IPS-15b (cell line): ENCODE results near the gene FLAD1.

ENCODE experiments used
- H3K27me3 ChIP-seq: one replicate; pipeline ENCODE4 v1.6.1; 2013; ENCODE audit warnings: low read length; ENCODE audit not compliant: control insufficient read depth, insufficient read depth
- H3K36me3 ChIP-seq: one replicate; pipeline ENCODE4 v1.6.1; 2013; ENCODE audit warnings: low read length; ENCODE audit not compliant: control insufficient read depth, insufficient read depth
- H3K4me1 ChIP-seq: one replicate; pipeline ENCODE4 v1.6.1; 2013; ENCODE audit warnings: mild to moderate bottlenecking, low read length; ENCODE audit not compliant: control insufficient read depth, insufficient read depth
- H3K4me3 ChIP-seq: one replicate; pipeline ENCODE4 v1.5.1; 2013; ENCODE audit warnings: low read depth, low read length
- H3K9ac ChIP-seq: one replicate; pipeline ENCODE4 v1.6.1; 2013; ENCODE audit warnings: low read depth, mild to moderate bottlenecking, low read length
- H3K9me3 ChIP-seq: one replicate; pipeline ENCODE4 v1.6.1; 2013; ENCODE audit warnings: mild to moderate bottlenecking, low read length; ENCODE audit not compliant: control insufficient read depth, insufficient read depth

The FLAD1 gene

GRCh38 chr1:154955718-154956543 lies 27.2 kb upstream of the FLAD1 start, which contains the start of gene PBXIP1:
PBXIP1 (minus strand) TSS chr1:154956099; CDS start chr1:154953721, 2,378 bp downstream.
- Histone ChIP-seq H3K27me3 (no peaks in the 10 kb centered on the region), H3K4me3 (peak within 1 kb of the TSS; percentile 75), H3K4me1 (peaks cover 19% of the 10 kb centered on the region), H3K36me3 (peaks cover 13% of the 10 kb centered on the region), H3K9ac (peak within 1 kb of the TSS; percentile 77), H3K9me3 (no peaks in the 10 kb centered on the region)

- no peak overlapping the region for H3K9ac ChIP-seq
- H3K4me3 ChIP-seq, result peak overlapping the region; percentile 75
- H3K36me3 ChIP-seq, result peaks cover 13% of the 10 kb centered on the region
- H3K9me3 ChIP-seq, result no peaks in the 10 kb centered on the region
- H3K27me3 ChIP-seq, result no peaks in the 10 kb centered on the region
- H3K4me1 ChIP-seq, result peaks cover 19% of the 10 kb centered on the region
Measured at GRCh38 chr1:154956544-154956941, 26.6 kb upstream of the FLAD1 start.

GRCh38 chr1:154957091-154957657 lies 26.0 kb upstream of the FLAD1 start:
- Histone ChIP-seq H3K4me1 (peaks cover 19% of the 10 kb centered on the region), H3K9me3 (no peaks in the 10 kb centered on the region), H3K36me3 (peaks cover 13% of the 10 kb centered on the region), H3K4me3 (peak overlapping the region; percentile 75), H3K27me3 (no peaks in the 10 kb centered on the region), H3K9ac (no peak overlapping the region)

GRCh38 chr1:154958036-154958435 lies 25.1 kb upstream of the FLAD1 start:
- Histone ChIP-seq H3K4me3 (no peak overlapping the region), H3K27me3 (no peaks in the 10 kb centered on the region), H3K4me1 (peaks cover 19% of the 10 kb centered on the region), H3K9me3 (no peaks in the 10 kb centered on the region), H3K9ac (no peak overlapping the region), H3K36me3 (peaks cover 15% of the 10 kb centered on the region)

GRCh38 chr1:154958681-154959425 lies 24.3 kb upstream of the FLAD1 start:
- Histone ChIP-seq H3K36me3 (peaks cover 22% of the 10 kb centered on the region), H3K9me3 (no peaks in the 10 kb centered on the region), H3K9ac (no peak overlapping the region), H3K4me1 (peaks cover 19% of the 10 kb centered on the region), H3K4me3 (no peak overlapping the region), H3K27me3 (no peaks in the 10 kb centered on the region)

- Histone ChIP-seq H3K9me3 (no peaks in the 10 kb centered on the region), H3K27me3 (no peaks in the 10 kb centered on the region), H3K36me3 (peaks cover 26% of the 10 kb centered on the region), H3K9ac (no peak overlapping the region), H3K4me3 (no peak overlapping the region), H3K4me1 (peaks cover 19% of the 10 kb centered on the region)
Measured at GRCh38 chr1:154959426-154959780, 23.7 kb upstream of the FLAD1 start.

GRCh38 chr1:154960446-154961136 lies 22.6 kb upstream of the FLAD1 start:
- H3K9ac ChIP-seq, result no peak overlapping the region
- H3K4me3 ChIP-seq, result peak overlapping the region; percentile 78
- peaks cover 30% of the 10 kb centered on the region for H3K36me3 ChIP-seq
- H3K9me3 ChIP-seq, result no peaks in the 10 kb centered on the region
- no peaks in the 10 kb centered on the region for H3K27me3 ChIP-seq
- H3K4me1 ChIP-seq, result peaks cover 10% of the 10 kb centered on the region

- Histone ChIP-seq H3K36me3 (peaks cover 38% of the 10 kb centered on the region), H3K4me3 (peak within 1 kb of the TSS; percentile 78), H3K9ac (peak within 1 kb of the TSS; percentile 88), H3K9me3 (no peaks in the 10 kb centered on the region), H3K27me3 (no peaks in the 10 kb centered on the region), H3K4me1 (peaks cover 10% of the 10 kb centered on the region)
Measured at GRCh38 chr1:154961207-154962155, 21.7 kb upstream of the FLAD1 start, which contains the start of gene PYGO2. PYGO2 (minus strand) TSS chr1:154961782; CDS start chr1:154961576, 206 bp downstream.

- Histone ChIP-seq H3K9me3 (no peaks in the 10 kb centered on the region), H3K4me3 (peak overlapping the region; percentile 78), H3K27me3 (no peaks in the 10 kb centered on the region), H3K9ac (peak overlapping the region; percentile 88), H3K4me1 (peaks cover 6% of the 10 kb centered on the region), H3K36me3 (peaks cover 45% of the 10 kb centered on the region)
Measured at GRCh38 chr1:154962156-154962749, 20.9 kb upstream of the FLAD1 start.

GRCh38 chr1:154962795-154963330 lies 20.3 kb upstream of the FLAD1 start:
- H3K9me3 ChIP-seq, result no peaks in the 10 kb centered on the region
- H3K36me3 ChIP-seq, result peaks cover 51% of the 10 kb centered on the region
- no peak overlapping the region for H3K9ac ChIP-seq
- peaks cover 5% of the 10 kb centered on the region for H3K4me1 ChIP-seq
- H3K4me3 ChIP-seq, result peak overlapping the region; percentile 78
- no peaks in the 10 kb centered on the region for H3K27me3 ChIP-seq
